Sigmoid colon (tissue), 7 donors: ENCODE data around the gene PPP1R13L. TPM values are rescaled to one million over a fixed set of nuclear protein-coding genes. Genes with fewer than 3 reads are reported as not detected.

ENCODE experiments used
- DNase-seq: peaks from one replicate; pipeline ENCODE4 v3.0.0-alpha.2; 2019
- H3K27ac ChIP-seq, 4 donors: fragments of 200-600 bp; sonication (generic); one replicate each; pipeline ENCODE4 v1.5.1; 2016 to 2019; ENCODE audit warnings: mild to moderate bottlenecking in 1 of 4
- H3K27me3 ChIP-seq, 3 donors: fragments of 200-600 bp; sonication (generic); one replicate each; pipeline ENCODE4 v1.5.1; 2019; ENCODE audit warnings: mild to moderate bottlenecking in 1 of 3
- H3K36me3 ChIP-seq, 4 donors: fragments of 200-600 bp; sonication (generic); one replicate each; pipeline ENCODE4 v1.5.1; 2016 to 2019
- H3K4me1 ChIP-seq, 4 donors: fragments of 200-600 bp; sonication (generic); one replicate each; pipeline ENCODE4 v1.5.1; 2017 to 2019
- H3K4me3 ChIP-seq, 4 donors: fragments of 200-600 bp; sonication (generic); one replicate each; pipeline ENCODE4 v1.5.1; 2017 to 2019; ENCODE audit warnings: mild to moderate bottlenecking in 2 of 4, moderate library complexity in 1 of 4
- H3K9me3 ChIP-seq, 4 donors: fragments of 200-600 bp in 3 of 4; sonication (generic) in 3 of 4; one replicate each; pipeline versions ENCODE4 v1.5.1 to v1.6.1; 2013 to 2019
- CTCF ChIP-seq, 4 experiments: fragments of 450-650 bp in 3 of 4; fragments of 200-600 bp in 1 of 4; IDR thresholded peaks; one replicate each; pipeline ENCODE4 v1.5.1; 2016 to 2019; ENCODE audit warnings: antibody characterized with exemption in 4 of 4, mild to moderate bottlenecking in 3 of 4, moderate library complexity in 2 of 4
- EP300 ChIP-seq, 4 donors: sonication (generic); formaldehyde crosslinking; IDR thresholded peaks; one replicate each; pipeline ENCODE4 v1.6.1; 2017; ENCODE audit warnings: antibody characterized with exemption in 4 of 4
- POLR2A ChIP-seq, 2 donors: fragments of 450-650 bp; IDR thresholded peaks; one replicate each; pipeline ENCODE4 v1.6.1; 2016; ENCODE audit warnings: antibody characterized with exemption in 2 of 2, mild to moderate bottlenecking in 2 of 2, moderate library complexity in 2 of 2
- POLR2AphosphoS5 ChIP-seq, 4 donors: sonication (generic); formaldehyde crosslinking; IDR thresholded peaks; one replicate each; pipeline ENCODE4 v1.6.1; 2017; ENCODE audit warnings: antibody characterized with exemption in 4 of 4
- WGBS, 2 donors: extraction: QIAGEN DNeasy Blood & Tissue Kit; methylation state at CpG; one replicate each; pipeline ENCODE4 v1.1.7; 2013; 5-methylcytosine and 5-hydroxymethylcytosine counted together
- intact Hi-C: fragments of 100-400 bp; cut with DNase I; formaldehyde crosslinking; loops from one replicate; pipeline ENCODE4 v1.15.1; 2023
- polyA plus RNA-seq, 3 donors: library from polyadenylated mRNA; stranded (reverse); fragments of 200-250 nt; gene quantifications; one replicate each; pipeline ENCODE4 v1.2.3, GENCODE V29; 2013
- total RNA-seq, 4 donors: library from RNA; depleted of rRNA; stranded (reverse); fragments of >200 nt; gene quantifications; one replicate each; pipeline ENCODE4 v1.1.0, GENCODE V29; 2016
- donor health status: healthy with polysubstance abuse.
- donor health status: Bipolar disorder and iron deficiency.
- donor health status: healthy.

Gene PPP1R13L
- total and polyA plus RNA-seq, 7 donors = 5.8 to 34.0 (median 9.4) TPM

GRCh38 chr19:45364696-45365095 lies 40.2 kb downstream of the PPP1R13L start:
- TF ChIP-seq EP300 (IDR thresholded peaks at IDR 0.05) (no peak), POLR2AphosphoS5 (IDR thresholded peaks at IDR 0.05) (no peak), CTCF (IDR thresholded peaks at IDR 0.05) (no peak), POLR2A (IDR thresholded peaks at IDR 0.05) (no peak)
- Histone ChIP-seq H3K9me3 (no peaks in the 10 kb centered on the region), H3K27me3 (no peaks in the 10 kb centered on the region), H3K36me3 (peaks cover 0 to 33% (median 3%) of the 10 kb centered on the region in 4 donors), H3K4me1 (peaks cover 0 to 8% (median 3%) of the 10 kb centered on the region in 4 donors), H3K27ac (no peak overlapping the region), H3K4me3 (no peak overlapping the region)
- DNase-seq = no peak
- intact Hi-C loops = no loop called here
- 83 to 91% methylated on average over 12 of the region's 12 CpGs for WGBS, 2 donors

DNA sequence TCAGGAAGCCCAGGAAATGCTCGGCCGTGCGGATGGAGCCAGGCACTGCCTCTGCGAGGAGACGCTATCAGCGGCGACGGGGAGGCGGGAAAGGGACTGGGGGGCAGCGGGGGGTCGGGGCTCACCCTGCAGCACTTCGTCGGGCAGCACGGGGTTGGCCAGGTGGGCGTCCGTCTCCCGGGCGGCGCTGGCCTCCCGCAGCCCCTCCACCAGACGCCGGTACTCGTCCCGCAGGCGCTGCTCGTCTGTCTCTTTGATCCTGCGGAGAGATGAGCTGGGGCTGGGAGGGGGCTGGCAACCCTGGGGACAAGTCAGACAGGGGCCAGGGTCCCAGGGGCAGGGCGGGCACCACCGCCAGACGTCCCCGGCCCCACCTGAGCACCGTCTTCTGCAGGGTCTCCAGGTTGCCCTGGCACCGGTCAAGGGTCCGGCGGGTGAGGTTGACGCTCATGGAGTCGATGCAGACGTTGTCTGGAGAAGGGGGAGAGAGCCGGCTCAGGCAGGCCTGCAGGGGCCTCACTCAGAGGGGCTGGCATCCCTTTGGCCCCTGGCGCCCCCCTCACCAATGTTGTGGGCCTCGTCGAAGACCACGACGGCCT lies 40.9 kb downstream of the PPP1R13L start:
- Histone ChIP-seq H3K4me1 (peaks cover 0 to under 1% (median 0%) of the 10 kb centered on the region in 4 donors), H3K27me3 (no peaks in the 10 kb centered on the region), H3K27ac (no peak overlapping the region), H3K9me3 (no peaks in the 10 kb centered on the region), H3K36me3 (peaks cover 0 to 38% (median 3%) of the 10 kb centered on the region in 4 donors), H3K4me3 (no peak overlapping the region)
- intact Hi-C loops = no loop called here
- 94 to 95% methylated on average over 44 of the region's 44 CpGs for WGBS, 2 donors
- TF ChIP-seq CTCF (IDR thresholded peaks at IDR 0.05) = no peak
- no peak for TF ChIP-seq POLR2A (IDR thresholded peaks at IDR 0.05)
- no peak for TF ChIP-seq POLR2AphosphoS5 (IDR thresholded peaks at IDR 0.05)
- no peak for TF ChIP-seq EP300 (IDR thresholded peaks at IDR 0.05)
- DNase-seq = no peak

DNA sequence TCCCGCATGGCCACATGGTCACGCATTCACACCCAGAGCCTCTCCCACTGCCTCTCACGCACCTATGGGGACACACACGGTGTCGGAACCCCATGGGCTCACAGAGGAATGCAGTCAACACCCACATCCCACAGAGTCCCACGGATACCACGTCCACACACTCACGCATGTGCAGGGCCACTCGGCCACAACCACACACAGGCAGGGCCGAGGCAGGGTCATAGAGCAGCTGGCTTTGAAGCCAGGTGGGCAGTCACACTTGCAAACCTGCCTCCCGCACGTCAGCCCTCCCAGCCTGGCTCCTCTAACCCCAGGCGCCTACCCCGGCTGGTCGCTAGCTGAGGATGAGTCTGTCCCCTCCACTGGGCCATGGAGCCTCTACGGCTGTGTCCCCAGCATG lies 42.6 kb downstream of the PPP1R13L start:
- no peak for DNase-seq
- intact Hi-C loops = no loop called here
- 91 to 93% methylated on average over 16 of the region's 16 CpGs for WGBS, 2 donors
- Histone ChIP-seq H3K27ac (no peak overlapping the region), H3K4me3 (no peak overlapping the region), H3K27me3 (no peaks in the 10 kb centered on the region), H3K9me3 (no peaks in the 10 kb centered on the region), H3K36me3 (peaks cover 0 to 38% (median 3%) of the 10 kb centered on the region in 4 donors), H3K4me1 (no peaks in the 10 kb centered on the region)
- no peak for TF ChIP-seq EP300 (IDR thresholded peaks at IDR 0.05)
- TF ChIP-seq POLR2A (IDR thresholded peaks at IDR 0.05) = no peak

DNA sequence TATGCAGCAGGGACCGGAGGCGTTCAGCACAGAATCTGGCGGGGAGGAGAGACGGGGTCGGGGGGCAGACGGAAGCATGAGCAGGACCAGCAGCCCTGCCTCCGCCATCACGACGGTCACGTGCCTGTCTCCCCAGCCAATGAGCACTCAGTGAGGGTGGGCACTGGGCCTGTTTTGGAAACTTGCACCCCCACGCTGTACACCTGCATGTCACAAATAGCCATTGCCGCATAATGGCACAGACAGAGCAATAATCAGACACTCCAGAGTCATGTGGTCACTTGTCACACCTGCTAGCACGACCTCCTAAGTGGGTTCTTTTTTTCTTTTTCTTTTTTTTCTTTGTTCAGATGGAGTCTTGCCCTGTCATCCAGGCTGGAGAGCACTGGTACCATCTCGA lies 43.3 kb downstream of the PPP1R13L start:
- no peak for TF ChIP-seq POLR2AphosphoS5 (IDR thresholded peaks at IDR 0.05)
- TF ChIP-seq POLR2A (IDR thresholded peaks at IDR 0.05) = no peak
- TF ChIP-seq CTCF (IDR thresholded peaks at IDR 0.05) = no peak
- no peak for TF ChIP-seq EP300 (IDR thresholded peaks at IDR 0.05)
- DNase-seq = no peak
- Histone ChIP-seq H3K36me3 (peaks cover 0 to 38% (median 3%) of the 10 kb centered on the region in 4 donors), H3K4me3 (no peak overlapping the region), H3K27ac (no peak overlapping the region), H3K9me3 (no peaks in the 10 kb centered on the region), H3K4me1 (no peaks in the 10 kb centered on the region), H3K27me3 (no peaks in the 10 kb centered on the region)
- WGBS, 2 donors = 94% methylated on average over 14 of the region's 14 CpGs
- intact Hi-C loops = no loop called here

- intact Hi-C loops = no loop called here
- Histone ChIP-seq H3K27ac (no peak overlapping the region), H3K27me3 (no peaks in the 10 kb centered on the region), H3K4me1 (no peaks in the 10 kb centered on the region), H3K9me3 (no peaks in the 10 kb centered on the region), H3K36me3 (peaks cover 0 to 46% (median 5%) of the 10 kb centered on the region in 4 donors), H3K4me3 (no peak overlapping the region)
- WGBS, 2 donors = 94% methylated on average over 12 of the region's 12 CpGs
- DNase-seq = no peak
- TF ChIP-seq POLR2A (IDR thresholded peaks at IDR 0.05) (no peak), POLR2AphosphoS5 (IDR thresholded peaks at IDR 0.05) (no peak), CTCF (IDR thresholded peaks at IDR 0.05) (no peak), EP300 (IDR thresholded peaks at IDR 0.05) (no peak)
Measured at GRCh38 chr19:45358213-45358792, 46.6 kb downstream of the PPP1R13L start.
